Measurements from ENCODE around the gene CWF19L1. TPM values are rescaled to one million over a fixed set of nuclear protein-coding genes. Genes with fewer than 3 reads are reported as not detected.
A peak's percentile ranks its signal among the peaks of the same experiment; 100 is the strongest.

Gene CWF19L1
- total RNA-seq, 2 donors from 2014 or later: 14.8 to 19.7 TPM

DNA sequence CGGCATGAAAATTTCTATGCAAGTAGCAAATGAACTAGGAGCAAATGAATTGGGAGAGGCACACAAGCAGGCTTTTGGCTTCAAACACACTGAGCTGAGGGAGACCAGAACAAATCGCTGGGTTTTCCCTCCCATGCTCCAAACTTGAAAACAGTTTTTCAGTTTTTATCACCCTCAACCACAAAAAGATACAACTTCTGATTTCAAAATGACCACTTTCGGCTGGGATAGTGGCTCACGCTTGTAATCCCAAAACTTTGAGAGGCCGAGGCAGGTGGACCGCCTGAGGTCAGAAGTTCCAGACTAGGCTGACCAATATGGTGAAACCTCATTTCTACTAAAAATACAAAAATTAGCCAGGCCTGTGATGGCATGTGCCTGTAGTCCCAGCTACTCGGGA, 29.0 kb downstream of the CWF19L1 start:
- 92% methylated on average over 7 of the region's 7 CpGs for WGBS
- no peak for TF ChIP-seq POLR2A (IDR thresholded peaks at IDR 0.05)
- TF ChIP-seq, protein P1, sequence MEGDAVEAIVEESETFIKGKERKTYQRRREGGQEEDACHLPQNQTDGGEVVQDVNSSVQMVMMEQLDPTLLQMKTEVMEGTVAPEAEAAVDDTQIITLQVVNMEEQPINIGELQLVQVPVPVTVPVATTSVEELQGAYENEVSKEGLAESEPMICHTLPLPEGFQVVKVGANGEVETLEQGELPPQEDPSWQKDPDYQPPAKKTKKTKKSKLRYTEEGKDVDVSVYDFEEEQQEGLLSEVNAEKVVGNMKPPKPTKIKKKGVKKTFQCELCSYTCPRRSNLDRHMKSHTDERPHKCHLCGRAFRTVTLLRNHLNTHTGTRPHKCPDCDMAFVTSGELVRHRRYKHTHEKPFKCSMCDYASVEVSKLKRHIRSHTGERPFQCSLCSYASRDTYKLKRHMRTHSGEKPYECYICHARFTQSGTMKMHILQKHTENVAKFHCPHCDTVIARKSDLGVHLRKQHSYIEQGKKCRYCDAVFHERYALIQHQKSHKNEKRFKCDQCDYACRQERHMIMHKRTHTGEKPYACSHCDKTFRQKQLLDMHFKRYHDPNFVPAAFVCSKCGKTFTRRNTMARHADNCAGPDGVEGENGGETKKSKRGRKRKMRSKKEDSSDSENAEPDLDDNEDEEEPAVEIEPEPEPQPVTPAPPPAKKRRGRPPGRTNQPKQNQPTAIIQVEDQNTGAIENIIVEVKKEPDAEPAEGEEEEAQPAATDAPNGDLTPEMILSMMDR (IDR thresholded peaks at IDR 0.05): no peak
- no peak for TF ChIP-seq POLR2AphosphoS5 (IDR thresholded peaks at IDR 0.05)
- Histone ChIP-seq H3K27me3 (replicated peaks; ENCODE audit: insufficient read depth) (no peaks in the 10 kb centered on the region), H3K36me3 (no peaks in the 10 kb centered on the region), H3K27ac (no peak overlapping the region), H3K4me3 (no peak overlapping the region), H3K9me3 (no peaks in the 10 kb centered on the region), H3K4me1 (replicated peaks) (no peaks in the 10 kb centered on the region)
- no peak for DNase-seq (ENCODE audit: low spot score)
- intact Hi-C loops (cut with DNase I): no loop called here

- Histone ChIP-seq H3K4me3 (no peak overlapping the region), H3K4me1 (replicated peaks) (no peaks in the 10 kb centered on the region), H3K27ac (no peak overlapping the region), H3K9me3 (no peaks in the 10 kb centered on the region), H3K36me3 (no peaks in the 10 kb centered on the region), H3K27me3 (replicated peaks; ENCODE audit: insufficient read depth) (no peaks in the 10 kb centered on the region)
- intact Hi-C loops (cut with DNase I): no loop called here
- TF ChIP-seq, protein P1 (IDR thresholded peaks at IDR 0.05): no peak
- TF ChIP-seq POLR2A (IDR thresholded peaks at IDR 0.05) (no peak), POLR2AphosphoS5 (IDR thresholded peaks at IDR 0.05) (no peak)
- WGBS: 71% methylated on average over 2 of the region's 2 CpGs
- DNase-seq (ENCODE audit: low spot score): no peak
These were observed 35.3 kb downstream of the CWF19L1 start for GRCh38 chr10:100232101-100232500.

DNA sequence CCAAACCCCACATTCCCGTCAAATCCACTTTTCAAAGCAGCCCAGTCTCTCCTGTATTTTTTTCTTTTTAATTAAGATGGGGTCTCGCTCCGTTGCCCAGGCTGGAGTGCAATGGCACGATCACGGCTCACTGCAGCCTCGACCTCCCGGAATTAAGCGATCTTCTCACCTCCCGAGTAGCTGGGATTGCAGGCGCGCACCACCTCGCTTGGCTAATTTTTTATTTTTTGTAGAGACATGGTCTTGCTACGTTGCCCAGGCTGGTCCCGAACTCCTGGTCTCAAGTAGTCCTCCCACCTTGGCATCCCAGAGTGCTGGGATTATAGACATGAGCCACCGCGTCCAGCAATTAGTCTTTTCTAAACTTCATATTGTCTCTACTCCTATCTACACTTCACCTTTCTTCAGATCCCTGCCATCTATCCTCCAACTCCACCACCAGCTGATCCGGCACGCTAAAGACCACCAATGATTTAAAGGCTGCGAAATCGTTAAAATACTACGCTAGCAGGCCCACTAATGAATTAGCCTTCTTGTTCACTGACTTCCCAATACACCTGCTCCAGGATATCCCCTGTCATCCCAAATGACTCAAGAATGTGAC, 37.5 kb downstream of the CWF19L1 start:
- Histone ChIP-seq H3K27ac (peak overlapping the region; percentile 64 to 76), H3K4me1 (replicated peaks) (no peaks in the 10 kb centered on the region), H3K4me3 (peak overlapping the region; percentile 95), H3K27me3 (replicated peaks; ENCODE audit: insufficient read depth) (no peaks in the 10 kb centered on the region), H3K36me3 (peaks cover 0 to 3% of the 10 kb centered on the region in 2 donors), H3K9me3 (no peaks in the 10 kb centered on the region)
- DNase-seq (ENCODE audit: low spot score): no peak
- intact Hi-C loops (cut with DNase I): no loop called here
- TF ChIP-seq, protein P1 (IDR thresholded peaks at IDR 0.05): no peak
- no peak for TF ChIP-seq POLR2A (IDR thresholded peaks at IDR 0.05)
- TF ChIP-seq POLR2AphosphoS5 (IDR thresholded peaks at IDR 0.05): no peak
- 56% methylated on average over 21 of the region's 21 CpGs for WGBS

DNA sequence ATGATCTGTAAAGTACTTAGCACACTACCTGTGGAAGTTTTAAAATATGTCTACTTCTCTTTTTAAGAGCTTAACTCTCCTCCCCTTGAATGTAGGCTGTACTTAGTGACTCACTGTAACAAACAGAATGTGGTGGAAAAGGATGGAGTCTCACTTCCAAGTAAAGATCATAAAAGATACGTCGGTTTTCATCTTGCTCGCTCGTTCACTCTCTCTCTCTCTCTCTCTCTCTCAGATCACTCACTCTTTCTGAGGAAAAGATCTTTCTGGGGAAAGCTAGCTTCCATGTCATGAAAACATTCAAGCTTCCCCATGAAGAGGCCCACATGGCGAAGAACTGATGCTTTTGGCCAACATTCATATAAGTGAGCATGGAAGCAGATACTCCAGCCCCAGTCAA, 43.6 kb downstream of the CWF19L1 start:
- Histone ChIP-seq H3K4me3 (no peak overlapping the region), H3K27ac (no peak overlapping the region), H3K4me1 (replicated peaks) (no peaks in the 10 kb centered on the region), H3K27me3 (replicated peaks; ENCODE audit: insufficient read depth) (no peaks in the 10 kb centered on the region), H3K36me3 (peaks cover 0 to 7% of the 10 kb centered on the region in 2 donors), H3K9me3 (no peaks in the 10 kb centered on the region)
- intact Hi-C loops (cut with DNase I): no loop called here
- no peak for DNase-seq (ENCODE audit: low spot score)
- WGBS: 84% methylated on average over 5 of the region's 5 CpGs
- TF ChIP-seq POLR2AphosphoS5 (IDR thresholded peaks at IDR 0.05) (no peak), POLR2A (IDR thresholded peaks at IDR 0.05) (no peak)
- TF ChIP-seq, protein P1 (IDR thresholded peaks at IDR 0.05): no peak

GRCh38 chr10:100222529-100222928, 44.9 kb downstream of the CWF19L1 start:
- DNase-seq (ENCODE audit: low spot score): no peak
- WGBS: 98% methylated on average over 2 of the region's 2 CpGs
- TF ChIP-seq, protein P1 (IDR thresholded peaks at IDR 0.05): no peak
- TF ChIP-seq POLR2A (IDR thresholded peaks at IDR 0.05) (no peak), POLR2AphosphoS5 (IDR thresholded peaks at IDR 0.05) (no peak)
- H3K4me3 ChIP-seq: no peak overlapping the region
- no peaks in the 10 kb centered on the region for H3K9me3 ChIP-seq
- no peak overlapping the region for H3K27ac ChIP-seq
- H3K4me1 ChIP-seq (replicated peaks): no peaks in the 10 kb centered on the region
- intact Hi-C loops (cut with DNase I): no loop called here
- H3K27me3 ChIP-seq (replicated peaks; ENCODE audit: insufficient read depth): no peaks in the 10 kb centered on the region
- H3K36me3 ChIP-seq: peaks cover 0 to 13% of the 10 kb centered on the region in 2 donors

Data from prostate gland (tissue), 2 donors.